ENCODE data around the gene TMEM109.

DNA sequence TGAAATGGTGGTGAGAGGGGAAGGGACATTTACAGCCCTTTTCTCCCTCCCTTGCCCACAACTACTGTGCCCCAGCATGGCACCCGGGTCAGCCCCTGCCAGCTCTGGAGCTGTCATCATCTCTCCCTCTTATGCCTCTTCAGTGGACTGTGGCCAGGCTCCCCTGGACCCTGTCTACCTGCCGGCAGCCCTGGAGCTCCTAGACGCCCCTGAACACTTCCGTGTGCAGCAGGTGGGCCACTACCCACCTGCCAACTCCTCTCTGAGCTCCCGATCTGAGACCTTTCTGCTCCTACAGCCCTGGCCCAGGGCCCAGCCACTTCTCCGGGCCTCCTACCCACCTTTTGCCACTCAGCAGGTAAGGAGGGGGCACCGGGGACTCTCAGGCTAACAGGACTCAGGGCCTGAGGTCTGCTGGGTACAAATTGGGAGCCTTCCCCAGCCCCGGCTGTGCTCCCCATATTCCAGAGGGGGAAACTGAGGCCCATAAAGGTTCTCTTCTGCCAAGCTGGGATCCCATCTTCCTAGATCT lies 13.2 kb downstream of the TMEM109 start:
- TF ChIP-seq FOXK2 (IDR thresholded peaks at IDR 0.05) (no peak), SP1 (IDR thresholded peaks at IDR 0.05) (no peak), FOXA1 (IDR thresholded peaks at IDR 0.05) (no peak), ZNF384 (IDR thresholded peaks at IDR 0.05) (no peak), SUZ12 (IDR thresholded peaks at IDR 0.05) (no peak), TARDBP (IDR thresholded peaks at IDR 0.05) (no peak), BHLHE40 (IDR thresholded peaks at IDR 0.05; ENCODE audit: borderline replicate concordance) (no peak), FOXM1 (IDR thresholded peaks at IDR 0.05; ENCODE audit: borderline replicate concordance) (no peak), ELF4 (IDR thresholded peaks at IDR 0.05) (no peak)
- TF ChIP-seq, protein P1, sequence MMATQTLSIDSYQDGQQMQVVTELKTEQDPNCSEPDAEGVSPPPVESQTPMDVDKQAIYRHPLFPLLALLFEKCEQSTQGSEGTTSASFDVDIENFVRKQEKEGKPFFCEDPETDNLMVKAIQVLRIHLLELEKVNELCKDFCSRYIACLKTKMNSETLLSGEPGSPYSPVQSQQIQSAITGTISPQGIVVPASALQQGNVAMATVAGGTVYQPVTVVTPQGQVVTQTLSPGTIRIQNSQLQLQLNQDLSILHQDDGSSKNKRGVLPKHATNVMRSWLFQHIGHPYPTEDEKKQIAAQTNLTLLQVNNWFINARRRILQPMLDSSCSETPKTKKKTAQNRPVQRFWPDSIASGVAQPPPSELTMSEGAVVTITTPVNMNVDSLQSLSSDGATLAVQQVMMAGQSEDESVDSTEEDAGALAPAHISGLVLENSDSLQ (IDR thresholded peaks at IDR 0.05), result no peak

All from HEK293T (cell line).